DMS114 treated with DMSO at 0.1 percent for 48 hours (cell line): ENCODE results near the gene SFTPD.

Experiments used
- DNase-seq: peaks from one replicate; lab custom pipeline; 2025; ENCODE audit not compliant: unreplicated experiment; lab: John Stamatoyannopoulos, UW

SFTPD gene

GRCh38 chr10:79946271-79947082 lies 2.4 kb downstream of the SFTPD start:
- DNase-seq: no peak

- DNase-seq: no peak
These were observed 4.2 kb downstream of the SFTPD start for GRCh38 chr10:79944428-79945395.

GRCh38 chr10:79943871-79944270 lies 5.0 kb downstream of the SFTPD start:
- DNase-seq: no peak

- DNase-seq: no peak
These were observed 6.4 kb downstream of the SFTPD start for GRCh38 chr10:79942261-79943185.

- DNase-seq: no peak
These were observed 7.2 kb downstream of the SFTPD start for GRCh38 chr10:79941585-79942210.

- DNase-seq: no peak
These were observed 7.8 kb downstream of the SFTPD start for GRCh38 chr10:79941146-79941545.

- DNase-seq: no peak
These were observed 8.5 kb downstream of the SFTPD start for GRCh38 chr10:79940431-79940830.

GRCh38 chr10:79939969-79940368 lies 8.9 kb downstream of the SFTPD start:
- no peak for DNase-seq

- no peak for DNase-seq
These were observed 10.0 kb downstream of the SFTPD start for GRCh38 chr10:79938728-79939406.

- DNase-seq: no peak
These were observed 11.2 kb downstream of the SFTPD start for GRCh38 chr10:79937701-79938151.

- no peak for DNase-seq
These were observed 12.0 kb downstream of the SFTPD start for GRCh38 chr10:79936625-79937615.

- DNase-seq: no peak
These were observed 14.9 kb downstream of the SFTPD start for GRCh38 chr10:79933961-79934360.

- no peak for DNase-seq
These were observed 16.0 kb downstream of the SFTPD start for GRCh38 chr10:79932841-79933379.

GRCh38 chr10:79932307-79932706 lies 16.6 kb downstream of the SFTPD start:
- no peak for DNase-seq

GRCh38 chr10:79930751-79931150 lies 18.2 kb downstream of the SFTPD start:
- DNase-seq: no peak

GRCh38 chr10:79930267-79930666 lies 18.6 kb downstream of the SFTPD start:
- DNase-seq: no peak

GRCh38 chr10:79929409-79929904 lies 19.4 kb downstream of the SFTPD start:
- peak; percentile 13 for DNase-seq

- DNase-seq: no peak
These were observed 20.8 kb downstream of the SFTPD start for GRCh38 chr10:79928028-79928583.
